Activated naive CD4-positive, alpha-beta T cell (primary cell): ENCODE measurements around the gene RIMBP2.

ENCODE experiments used
- DNase-seq, 4 experiments: peaks; one replicate each; lab custom pipeline; 2025; lab: John Stamatoyannopoulos, UW

RIMBP2 gene

DNA sequence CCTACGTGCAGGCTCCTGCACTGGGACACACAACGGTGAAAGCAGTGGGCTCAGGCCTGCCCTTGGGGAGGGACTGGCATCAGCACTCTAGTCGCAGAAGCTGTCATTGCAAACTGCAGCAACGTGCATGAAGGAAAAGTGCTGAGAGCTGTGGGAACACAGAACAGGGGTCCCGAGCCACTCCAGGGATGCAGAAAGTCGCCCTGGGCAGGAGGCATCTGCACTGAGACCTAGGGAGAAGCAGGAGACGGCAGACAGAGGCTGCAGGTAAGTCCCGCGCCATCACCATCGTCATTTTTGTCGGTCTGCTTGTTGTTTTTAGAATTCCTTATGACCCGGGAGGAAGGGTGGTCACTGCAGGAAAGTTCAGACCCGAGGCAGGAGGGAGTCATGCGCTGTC lies 21.6 kb upstream of the RIMBP2 start:
- no peak for DNase-seq

DNA sequence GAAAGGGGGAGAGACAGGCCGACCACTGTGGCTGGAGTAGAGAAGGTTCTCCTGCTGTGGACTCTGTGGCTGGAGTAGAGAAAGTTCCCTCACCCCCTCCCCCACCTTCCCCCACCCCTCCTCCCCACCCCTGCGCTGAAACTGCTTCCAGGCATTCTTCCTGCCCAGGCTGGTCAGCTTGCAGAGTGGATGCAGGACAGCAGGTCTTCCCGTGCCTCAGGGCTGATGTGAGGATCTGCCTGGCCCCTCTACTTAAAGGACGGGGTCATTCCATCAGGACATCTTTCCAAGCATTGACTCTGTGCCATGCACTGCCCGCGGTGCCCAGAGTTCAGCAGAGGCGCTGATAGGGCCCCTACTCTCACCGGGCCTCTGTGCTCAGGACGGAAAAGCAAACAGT lies 13.2 kb upstream of the RIMBP2 start:
- no peak for DNase-seq

DNA sequence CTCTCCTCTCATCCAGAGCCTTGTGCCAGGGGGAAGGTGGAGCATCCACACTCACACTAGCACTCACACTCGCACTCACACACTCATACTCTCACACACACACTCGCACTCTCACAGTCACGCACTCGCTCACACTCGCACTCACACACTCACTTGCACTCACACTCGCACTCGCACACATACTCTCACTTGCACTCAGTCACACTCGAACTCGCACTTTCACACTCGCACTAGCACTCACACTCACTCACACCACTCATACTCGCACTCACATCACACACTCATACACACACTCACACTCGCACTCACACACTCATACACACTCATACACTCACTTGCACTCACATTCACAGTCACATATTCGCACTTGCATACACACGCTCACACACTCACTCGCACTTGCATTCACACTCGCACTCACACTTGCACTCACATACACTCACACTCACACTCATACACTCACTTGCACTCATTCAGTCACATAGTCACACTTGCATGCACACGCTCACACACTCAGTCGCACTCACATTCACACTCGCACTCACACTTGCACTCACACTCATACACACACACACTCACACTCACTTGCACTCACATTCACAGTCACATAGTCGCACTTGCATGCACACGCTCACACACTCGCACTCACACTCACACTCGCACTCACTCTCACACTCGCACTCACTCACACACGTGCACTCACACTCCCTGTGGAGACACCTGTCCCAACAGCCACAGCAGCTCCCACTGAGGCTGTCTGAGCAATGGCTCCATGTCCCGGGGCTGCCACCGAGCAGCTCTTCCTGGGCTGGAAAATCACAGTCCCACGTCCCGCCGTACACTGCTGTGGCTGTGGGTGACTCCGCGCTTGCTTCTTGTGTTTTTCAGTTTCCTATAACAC lies 12.3 kb upstream of the RIMBP2 start:
- DNase-seq: no peak

GRCh38 chr12:130719263-130719859 lies 3.3 kb upstream of the RIMBP2 start:
- no peak for DNase-seq

GRCh38 chr12:130717752-130718151 lies 1.7 kb upstream of the RIMBP2 start:
- no peak for DNase-seq

- no peak for DNase-seq
Observed at GRCh38 chr12:130716969-130717366, 869 bp upstream of the RIMBP2 start.

DNA sequence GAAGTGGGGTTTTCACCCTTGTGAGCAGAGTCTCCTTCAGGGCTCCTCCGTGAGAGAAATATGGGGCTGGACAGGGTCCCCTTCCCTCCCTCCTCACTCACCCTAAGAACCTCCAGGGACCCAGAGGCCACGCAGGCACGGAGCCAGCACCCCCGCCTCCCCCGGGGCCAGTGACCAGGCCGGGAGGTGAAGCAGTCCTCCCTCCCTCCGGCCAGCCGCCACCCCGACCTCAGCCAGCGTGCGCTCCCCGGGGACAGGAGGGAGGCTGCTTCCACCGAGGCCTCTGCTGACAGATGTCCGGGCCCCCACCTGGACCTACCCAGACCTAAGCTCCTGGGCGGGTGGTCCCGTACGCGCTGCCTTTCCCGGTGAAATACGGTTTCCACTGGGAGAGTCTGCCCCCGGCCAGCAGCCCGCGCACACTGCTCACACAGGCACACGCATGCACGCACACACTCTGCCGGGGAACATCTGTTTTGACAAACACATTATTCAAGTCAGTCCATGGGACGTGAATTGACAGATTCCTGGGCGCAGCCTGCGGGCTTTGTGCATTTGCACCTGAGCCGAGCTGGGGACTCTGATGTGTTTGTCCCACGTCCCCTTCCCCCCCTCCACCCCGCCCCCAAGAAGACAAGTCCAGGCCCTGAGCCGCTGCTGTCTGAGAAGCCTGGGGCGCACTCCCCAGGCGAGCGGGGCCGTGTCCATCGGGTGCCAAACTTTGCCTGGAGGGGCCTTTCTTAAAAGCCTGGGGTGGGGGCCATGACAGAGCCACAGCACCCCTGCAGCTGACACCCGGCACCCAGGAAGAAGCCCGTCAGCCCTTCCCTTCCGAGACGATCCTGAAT lies 725 bp downstream of the RIMBP2 start:
- no peak for DNase-seq

DNA sequence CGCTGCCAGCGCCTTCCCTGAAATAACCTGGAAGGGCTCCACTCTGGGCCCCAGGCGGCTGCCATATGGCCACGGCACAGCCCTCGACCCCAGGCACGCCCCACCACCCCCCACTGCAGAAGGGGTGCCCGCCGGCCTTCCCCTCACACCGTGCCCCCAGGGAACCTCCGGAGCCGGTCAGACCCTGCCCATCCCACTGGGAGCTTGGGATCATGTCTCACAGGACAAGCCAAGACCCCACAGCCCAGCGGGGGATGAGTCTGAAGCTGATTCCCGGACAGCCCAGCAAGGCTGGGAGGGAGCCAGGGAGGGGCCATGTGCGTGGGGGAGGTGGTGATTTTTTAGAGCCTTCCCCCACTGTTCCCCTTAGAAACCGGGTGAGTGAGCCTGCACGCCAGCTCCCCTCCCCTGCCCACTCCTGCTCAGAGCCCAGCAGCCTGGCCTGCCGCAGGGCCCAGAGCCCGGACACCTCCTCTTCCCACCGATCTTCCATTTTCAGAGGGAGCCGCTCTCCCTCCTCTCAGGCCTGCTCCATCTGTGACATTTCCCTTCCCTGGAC lies 1.4 kb downstream of the RIMBP2 start:
- no peak for DNase-seq

GRCh38 chr12:130714091-130714590 lies 2.0 kb downstream of the RIMBP2 start:
- DNase-seq: no peak

DNA sequence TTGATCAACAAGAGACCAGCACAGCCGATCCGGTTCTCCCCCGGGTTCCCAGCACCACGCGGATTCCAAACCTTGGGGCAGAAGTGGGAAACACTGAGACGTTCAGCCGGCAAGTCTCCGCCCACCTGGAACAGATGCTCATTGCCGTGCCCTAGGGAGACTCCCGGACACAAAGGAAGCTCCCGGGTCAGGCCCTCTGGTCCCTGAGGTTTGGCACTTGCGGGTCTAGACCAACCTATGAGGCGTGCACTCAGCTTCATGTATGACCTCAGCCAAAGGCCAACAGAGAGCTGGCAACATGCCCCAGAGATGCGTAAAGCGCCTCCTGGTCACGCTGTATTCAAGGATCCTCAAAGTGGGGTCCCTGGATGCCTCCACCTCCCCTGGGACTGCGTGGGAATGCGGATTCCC lies 2.5 kb downstream of the RIMBP2 start:
- no peak for DNase-seq

DNA sequence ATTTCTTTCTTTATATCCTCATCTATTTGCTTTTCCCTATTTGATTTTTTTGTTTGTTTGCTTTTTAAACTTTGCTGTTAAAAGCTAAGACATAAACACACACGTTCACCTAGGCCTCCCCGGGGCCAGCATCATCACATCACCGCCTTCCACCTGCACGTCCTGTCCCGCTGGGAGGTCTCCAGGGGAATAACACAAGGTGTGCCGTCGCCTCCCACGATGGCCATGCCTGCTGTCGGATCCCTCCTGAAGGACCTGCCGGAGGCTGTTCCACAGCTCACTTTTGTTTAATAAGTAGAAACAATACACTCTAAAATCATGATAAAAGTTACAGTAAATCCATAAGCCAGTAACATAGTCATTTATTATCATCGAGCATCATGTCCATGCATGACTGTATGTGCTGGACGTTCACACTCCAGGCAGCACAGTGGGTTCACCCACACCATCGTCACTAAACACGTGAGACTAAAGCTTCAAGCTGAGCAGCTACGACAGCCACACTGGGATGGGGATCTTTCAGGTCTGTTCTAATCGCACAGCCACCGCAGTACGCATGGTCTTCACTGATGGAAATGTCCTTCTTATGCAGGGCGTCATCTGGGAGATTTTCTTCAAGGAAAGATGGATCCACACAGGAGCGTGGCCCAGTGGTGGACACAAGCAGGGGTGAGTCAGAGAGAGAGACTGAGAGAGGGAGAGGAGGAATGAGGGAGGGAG lies 3.6 kb downstream of the RIMBP2 start:
- no peak for DNase-seq

DNA sequence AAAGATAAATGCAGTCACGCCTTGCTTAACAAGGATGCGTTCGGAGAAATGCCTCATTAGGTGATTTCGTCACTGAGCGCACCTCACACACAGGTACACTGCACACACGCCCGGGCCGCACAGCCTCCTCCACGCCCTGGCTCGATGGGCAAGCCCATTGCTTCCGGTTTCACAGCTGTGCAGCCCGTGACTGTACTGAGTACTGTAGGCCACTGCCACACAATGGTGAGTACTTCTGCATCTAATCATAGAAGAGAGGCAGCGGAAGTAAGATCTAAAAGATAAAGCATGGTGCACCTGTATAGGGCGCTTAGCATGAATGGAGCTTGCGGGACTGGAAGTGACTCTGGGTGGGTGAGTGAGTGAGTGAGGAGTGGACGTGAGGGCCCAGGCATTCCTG lies 4.3 kb downstream of the RIMBP2 start:
- DNase-seq: no peak

DNA sequence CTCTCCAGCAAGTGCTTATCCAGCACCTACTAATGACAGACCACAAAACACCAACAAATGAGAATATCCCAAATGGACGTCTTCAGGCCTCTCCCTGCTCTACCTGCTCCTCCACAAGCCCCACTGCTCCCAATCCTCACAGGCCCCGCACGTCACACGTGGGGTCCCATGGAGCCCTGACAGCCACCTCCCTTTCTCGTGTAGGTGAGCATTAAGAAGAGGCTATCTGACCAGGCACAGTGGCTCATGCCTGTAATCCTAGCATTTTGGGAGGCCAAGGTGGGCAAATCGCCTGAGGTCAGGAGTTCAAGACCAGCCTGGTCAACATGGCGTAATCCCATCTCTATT lies 5.4 kb downstream of the RIMBP2 start:
- no peak for DNase-seq

DNA sequence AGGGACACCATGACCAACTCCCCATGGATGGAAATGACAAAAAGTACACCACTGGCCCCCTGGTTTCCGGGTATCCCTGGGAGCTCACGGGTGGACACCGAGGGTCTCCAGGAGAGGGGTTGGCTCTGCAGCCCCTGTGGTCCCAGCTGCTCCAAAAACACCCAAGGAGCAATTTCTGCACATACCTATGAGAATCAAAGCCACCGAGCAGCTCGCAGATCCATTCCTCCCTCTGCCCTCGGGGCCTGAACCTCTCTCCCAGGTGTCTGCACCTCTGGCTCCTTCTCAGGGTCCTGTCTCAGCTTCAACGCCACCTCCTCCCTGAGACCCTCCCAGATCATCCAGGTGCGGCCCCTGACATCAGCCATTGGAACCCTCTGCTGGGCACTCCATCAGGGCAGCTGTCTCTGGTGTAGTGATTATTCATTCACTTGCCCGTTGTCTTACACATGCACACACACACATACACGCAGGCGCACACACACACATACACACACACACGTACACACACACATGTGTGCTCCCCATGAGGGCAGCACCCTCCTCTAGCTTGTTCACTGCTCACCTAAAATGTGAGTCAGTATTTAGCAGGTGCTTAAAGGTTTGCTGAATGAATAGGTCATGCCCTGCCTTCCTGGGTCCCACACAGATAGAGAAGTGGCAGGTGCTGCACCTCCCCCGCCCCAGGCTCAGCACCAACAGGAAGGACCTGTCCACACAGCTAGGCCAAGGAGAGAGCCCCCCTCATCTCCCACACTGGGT lies 5.9 kb downstream of the RIMBP2 start:
- DNase-seq: no peak

- DNase-seq: no peak
Observed at GRCh38 chr12:130709151-130709970, 6.7 kb downstream of the RIMBP2 start.

GRCh38 chr12:130708648-130709047 lies 7.5 kb downstream of the RIMBP2 start:
- DNase-seq: no peak

GRCh38 chr12:130707571-130707891 lies 8.6 kb downstream of the RIMBP2 start:
- DNase-seq: no peak

DNA sequence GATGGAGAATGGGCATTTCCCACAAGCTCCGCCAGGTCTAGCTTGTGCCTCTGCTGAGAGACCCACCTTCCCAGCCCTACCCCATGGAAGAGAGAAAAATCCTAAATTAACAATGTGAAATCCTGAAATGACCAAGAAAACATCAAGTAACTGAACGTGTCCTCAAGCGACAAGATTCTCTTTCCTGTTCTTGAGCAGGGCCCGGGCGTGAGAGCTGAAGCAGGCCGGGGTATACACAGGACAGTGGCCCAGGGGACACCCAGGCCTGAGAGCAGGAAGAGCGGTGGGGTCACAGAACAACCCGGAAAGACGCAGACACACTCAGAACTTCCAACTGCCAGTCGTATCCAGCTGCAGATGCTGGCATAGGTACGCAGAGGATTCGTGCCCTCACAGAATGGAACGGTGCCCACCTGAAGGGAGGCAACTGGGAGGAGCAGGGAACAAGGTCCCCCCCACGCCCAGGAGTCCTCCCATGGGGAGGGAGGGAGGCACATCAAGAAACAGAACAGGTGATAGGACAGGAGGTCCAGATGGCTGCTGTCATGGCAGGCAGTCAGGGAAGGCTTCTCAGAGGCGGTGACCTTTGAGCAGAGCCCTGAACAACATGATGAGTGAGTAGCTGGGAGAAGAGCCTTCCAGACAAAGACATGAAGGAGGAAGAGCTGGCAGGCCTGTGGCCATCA lies 9.1 kb downstream of the RIMBP2 start:
- DNase-seq: no peak

DNA sequence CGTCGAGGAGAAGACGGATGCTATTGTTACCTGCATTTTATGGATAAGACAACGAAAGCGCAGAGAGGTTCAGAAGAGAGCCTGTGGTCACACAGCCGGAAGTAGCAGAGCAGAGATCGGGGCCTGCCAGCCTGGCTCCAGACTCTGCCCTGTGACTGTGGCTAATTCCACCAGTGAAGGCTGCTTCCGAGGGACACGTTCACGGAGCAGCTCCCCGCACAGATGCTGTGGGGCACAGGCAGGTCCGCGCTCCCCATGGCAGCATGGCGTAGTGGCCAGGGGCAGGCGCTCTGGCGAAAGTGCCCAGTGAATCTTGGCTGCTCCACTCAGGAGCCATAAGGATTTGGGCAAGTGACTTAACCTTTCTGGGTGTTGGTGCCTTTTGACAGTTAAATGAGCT lies 9.8 kb downstream of the RIMBP2 start:
- DNase-seq: no peak
